MV-4-11 (cell line): ENCODE results near the gene ZNF853.
"Not testable (repeated sequence)": the region's sequence is repeated elsewhere in the genome, so short reads cannot be mapped to it uniquely, and the experiment has no call there.

ENCODE experiments used
- DNase-seq: peaks from one replicate; lab custom pipeline; 2025; lab: John Stamatoyannopoulos, UW

The ZNF853 gene

GRCh38 chr7:6614953-6615722, at the start of gene ZNF853:
Gene ZNF853 (plus strand): TSS chr7:6615610. CDS start chr7:6616175, 565 bp downstream.
- no peak for DNase-seq

DNA sequence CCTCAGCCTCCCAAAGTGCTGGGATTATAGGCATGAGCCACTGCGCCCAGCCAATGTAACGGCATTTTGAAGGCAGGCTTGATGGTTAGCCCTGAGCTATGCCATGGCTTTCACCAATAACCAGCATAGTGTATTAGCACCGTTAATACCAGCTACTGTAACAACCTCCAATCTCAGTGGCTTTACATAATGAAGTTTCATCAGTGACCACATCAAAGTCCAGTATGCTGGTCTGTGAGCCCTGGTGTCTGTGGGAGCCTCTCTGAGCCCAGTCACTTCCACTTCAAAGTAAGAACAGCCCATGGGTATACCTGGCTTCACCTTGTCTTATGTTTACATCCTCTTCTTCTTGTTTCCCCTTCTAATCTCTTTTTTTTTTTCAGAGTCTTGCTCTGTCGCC, 49.8 kb upstream of the ZNF853 start:
- no peak for DNase-seq

DNA sequence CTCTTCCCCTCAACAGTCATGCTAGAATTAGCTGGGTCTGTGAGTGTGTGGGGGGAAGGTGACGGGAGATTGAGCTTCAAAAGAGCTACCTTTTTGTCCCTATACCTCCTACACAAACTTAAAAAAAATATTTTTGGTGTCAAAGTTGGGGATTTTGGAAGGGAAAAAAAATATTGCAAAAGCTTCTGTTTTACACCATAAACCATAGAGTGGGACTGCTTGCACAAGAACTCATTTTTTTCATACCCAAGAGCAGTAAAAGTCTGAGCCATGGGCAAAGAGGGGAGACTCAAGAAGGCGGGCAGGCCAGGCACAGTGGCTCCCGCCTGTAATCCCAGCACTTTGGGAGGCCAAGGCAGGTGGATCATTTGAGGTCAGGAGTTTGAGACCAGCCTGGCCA, 47.5 kb upstream of the ZNF853 start:
- DNase-seq = peak; percentile 36

DNA sequence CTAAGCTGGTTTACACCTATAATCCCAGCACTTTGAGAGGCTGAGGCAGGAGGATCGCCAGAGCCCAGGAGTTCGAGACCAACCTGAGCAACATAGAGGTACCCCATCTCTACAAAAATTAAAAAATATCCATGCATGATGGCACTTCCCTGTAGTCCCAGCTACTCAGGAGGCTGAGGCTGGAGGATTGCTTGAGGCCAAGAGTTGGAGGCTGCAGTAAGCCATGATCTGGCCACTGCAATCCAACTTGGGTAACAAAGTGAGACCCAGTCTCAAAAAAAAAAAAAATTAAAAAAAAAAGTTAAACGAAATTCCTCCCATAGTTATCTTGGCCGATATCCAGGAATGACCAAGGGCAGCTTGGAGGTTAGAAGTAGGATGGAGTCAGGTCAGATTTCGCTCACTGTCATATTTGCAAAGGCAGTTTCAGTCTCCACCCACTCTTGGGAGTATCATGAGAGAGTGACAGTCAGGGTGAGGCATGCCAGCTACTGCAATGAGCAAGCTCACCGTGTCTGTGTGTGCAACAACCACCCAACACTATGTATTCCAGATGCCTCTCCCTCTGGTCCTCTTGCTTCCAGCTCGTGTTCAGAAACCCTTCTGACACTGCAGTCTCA, 44.1 kb upstream of the ZNF853 start:
- no peak for DNase-seq

DNA sequence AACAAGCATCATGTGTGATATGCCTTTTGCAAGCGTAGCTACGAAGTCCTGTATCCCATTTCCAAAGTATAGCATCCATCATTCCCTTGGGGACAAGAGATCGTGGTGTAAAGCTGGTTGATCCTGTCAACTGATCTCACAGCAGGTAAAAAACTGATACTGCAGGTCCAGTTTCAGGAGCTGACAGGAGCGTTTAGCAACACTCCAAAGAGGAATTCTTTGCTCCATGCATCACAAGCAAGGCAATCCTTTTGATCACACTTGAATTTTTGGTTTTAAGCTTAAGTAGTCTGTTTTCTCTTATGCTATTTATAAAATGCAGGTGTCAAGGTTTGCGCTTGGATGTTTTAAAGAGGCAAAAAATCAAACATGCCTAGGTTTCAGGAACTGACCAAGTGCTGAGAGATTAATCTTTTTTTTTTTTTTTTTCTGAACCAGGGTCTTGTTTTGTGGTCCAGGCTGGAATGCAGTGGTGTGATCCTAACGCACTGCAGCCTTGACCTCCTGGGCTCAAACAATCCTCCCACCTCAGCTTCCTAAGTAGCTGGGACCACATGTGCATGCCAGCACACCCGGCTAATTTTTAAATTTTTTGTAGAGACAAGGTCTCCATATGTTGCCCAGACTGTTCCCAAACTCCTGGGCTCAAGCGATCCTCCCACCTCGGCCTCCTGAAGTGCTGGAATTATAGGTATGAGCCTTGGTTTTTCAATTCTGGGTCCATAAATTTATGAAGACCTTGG, 40.0 kb upstream of the ZNF853 start:
- DNase-seq = no peak

- DNase-seq = no peak
These were observed 39.2 kb upstream of the ZNF853 start for GRCh38 chr7:6576024-6576866.

DNA sequence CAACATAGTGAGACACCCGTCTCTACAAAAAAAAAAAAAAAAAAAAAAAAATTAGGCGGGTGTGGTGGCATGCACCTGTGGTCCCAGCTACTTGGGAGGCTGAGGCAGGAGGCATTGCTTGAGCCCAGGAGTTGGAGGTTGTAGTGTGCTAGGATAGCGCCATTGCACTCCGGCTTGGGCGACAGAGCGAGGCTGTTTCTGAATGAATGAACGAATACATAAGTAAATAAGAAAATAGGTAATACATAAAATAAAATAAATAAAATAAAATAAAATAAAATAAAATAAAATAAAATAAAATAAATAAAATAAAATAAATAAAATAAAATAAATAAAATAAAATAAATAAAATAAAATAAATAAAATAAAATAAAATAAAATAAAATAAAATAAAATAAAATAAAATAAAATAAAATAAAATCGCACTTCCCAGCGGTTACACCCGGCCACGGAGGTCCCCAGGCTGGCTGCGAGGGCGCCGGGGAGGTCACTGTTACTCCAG, 38.5 kb upstream of the ZNF853 start:
- DNase-seq = not testable (repeated sequence)

GRCh38 chr7:6577369-6578113, 37.9 kb upstream of the ZNF853 start, which contains the start of gene ZDHHC4:
Gene ZDHHC4 (plus strand): TSS chr7:6577454. CDS start chr7:6580562, 3,108 bp downstream.
- DNase-seq = peak; percentile 89

GRCh38 chr7:6578114-6579084, 37.0 kb upstream of the ZNF853 start:
- no peak for DNase-seq

GRCh38 chr7:6579446-6579845, 36.0 kb upstream of the ZNF853 start:
- DNase-seq = peak; percentile 94

DNA sequence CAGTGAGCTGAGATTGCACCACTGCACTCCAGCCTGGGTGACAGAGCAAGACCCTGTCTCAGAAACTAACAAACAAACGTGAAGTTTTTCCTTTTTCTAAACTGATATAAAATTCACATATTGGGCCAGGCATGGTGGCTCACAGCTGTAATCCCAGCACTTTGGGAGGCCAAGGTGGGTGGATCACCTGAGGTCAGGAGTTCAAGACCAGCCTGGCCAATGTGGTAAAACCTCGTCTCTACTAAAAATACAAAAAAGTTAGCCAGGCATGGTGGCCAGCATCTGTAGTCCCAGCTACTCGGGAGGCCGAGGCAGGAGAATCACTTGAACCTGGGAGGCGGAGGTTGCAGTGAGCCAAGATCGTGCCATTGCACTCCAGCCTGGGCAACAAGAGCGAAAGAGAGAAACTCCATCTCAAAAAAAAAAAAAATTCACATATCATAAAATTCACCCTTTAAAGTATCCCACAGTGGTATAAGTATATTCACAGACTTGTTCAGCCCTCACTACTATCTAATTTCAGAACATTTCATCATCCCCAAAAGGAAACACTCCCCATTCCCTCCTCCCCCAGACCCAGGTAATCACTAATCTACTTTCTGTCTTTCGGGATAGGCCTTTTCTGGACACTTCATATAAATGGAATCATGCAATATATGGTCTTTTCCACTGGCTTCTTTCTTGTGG, 29.5 kb upstream of the ZNF853 start:
- not testable (repeated sequence) for DNase-seq

- DNase-seq = no peak
These were observed 26.8 kb upstream of the ZNF853 start for GRCh38 chr7:6588566-6588965.

DNA sequence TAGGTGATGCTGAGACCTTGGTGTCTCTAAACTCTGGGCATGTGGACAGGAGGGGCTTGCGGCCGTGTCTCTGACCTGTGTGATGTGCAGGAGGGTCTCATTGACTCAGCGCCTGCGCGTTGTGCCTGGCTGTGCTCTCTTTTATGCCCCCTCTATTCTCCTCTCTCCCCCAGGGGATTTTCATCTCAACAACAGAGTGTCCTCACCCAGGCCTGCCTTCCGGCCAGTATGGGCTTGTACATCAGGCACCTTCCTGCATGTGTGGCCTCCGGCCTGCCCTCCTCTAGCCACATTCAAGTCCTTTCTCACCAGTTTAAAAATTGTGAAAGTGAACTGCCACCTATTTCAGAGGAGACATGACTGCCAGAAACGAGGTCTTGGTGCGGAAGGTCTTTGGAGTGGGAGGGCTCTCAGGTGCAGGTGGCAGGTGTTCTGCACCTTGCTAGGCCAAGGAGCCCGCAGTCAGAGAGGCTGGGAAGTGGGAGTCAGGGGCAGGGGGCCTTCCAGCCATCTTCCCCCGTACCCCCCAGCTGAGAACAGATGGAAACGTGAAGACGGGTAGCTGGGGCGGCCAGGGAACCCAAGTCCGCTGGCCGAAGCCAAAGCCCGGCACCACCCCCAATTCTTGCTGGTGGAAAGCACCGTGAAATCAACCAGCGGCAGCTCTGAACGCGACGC, 26.1 kb upstream of the ZNF853 start:
- DNase-seq = no peak

DNA sequence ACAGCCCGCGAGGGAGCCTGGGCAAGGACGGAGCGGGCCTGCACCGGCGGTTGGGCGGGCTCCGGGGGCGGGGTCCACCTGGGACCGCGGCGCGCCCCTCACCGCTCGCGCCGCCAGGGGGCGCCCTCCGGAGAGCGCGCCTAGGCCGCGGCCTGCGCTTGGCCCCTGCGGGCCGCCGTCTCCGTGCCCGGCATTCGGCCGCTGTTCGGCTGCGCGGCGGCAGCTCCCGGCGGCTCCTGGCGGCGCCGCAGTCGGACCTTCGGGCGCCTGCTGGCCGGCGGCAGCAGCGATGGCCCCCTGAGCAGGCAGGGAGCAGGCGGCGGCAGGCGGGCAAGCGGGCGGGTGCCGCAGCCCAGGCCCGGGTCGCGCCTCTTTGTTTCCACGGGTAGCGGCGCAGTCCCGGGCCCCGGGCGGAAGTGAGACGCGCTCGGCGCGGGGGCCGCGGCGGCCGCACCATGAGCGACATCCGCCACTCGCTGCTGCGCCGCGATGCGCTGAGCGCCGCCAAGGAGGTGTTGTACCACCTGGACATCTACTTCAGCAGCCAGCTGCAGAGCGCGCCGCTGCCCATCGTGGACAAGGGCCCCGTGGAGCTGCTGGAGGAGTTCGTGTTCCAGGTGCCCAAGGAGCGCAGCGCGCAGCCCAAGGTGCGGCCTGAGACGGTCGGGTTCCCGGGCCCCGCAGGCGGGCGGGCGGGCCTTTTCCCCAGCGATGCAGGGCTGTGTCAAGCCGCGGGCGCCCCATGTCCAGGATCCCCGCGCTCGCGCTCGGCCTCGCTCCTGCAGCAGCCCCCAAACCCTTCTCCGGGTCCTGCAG, 25.4 kb upstream of the ZNF853 start, which contains the start of gene INTS15:
TSS of gene INTS15 (plus strand) at position 193 of the 816 bp plus-strand sequence. CDS start at position 456, 263 bp downstream.
- peak; percentile 55 for DNase-seq

DNA sequence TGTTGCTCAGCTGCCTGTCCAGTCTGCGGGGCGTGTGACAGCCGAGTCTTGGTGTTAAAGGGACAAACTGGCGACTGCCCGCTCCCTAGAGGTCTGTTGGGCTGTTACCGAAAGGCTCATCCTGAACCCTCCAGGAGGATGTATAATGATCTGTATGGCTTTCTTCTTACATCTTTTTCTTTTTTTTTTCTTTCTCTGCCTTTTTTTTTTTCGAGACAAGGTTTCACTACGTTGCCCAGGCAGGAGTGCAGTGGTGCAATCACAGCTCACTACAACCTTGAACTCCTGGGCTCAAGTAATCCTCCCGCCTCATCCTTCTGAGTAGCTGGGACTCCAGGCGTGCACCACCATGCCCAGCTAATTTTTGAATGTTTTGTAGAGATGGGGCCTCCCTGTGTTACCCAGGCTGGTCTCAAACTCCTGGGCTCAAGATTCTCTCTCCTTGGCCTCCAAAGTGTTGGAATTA, 24.7 kb upstream of the ZNF853 start:
- DNase-seq = no peak

- no peak for DNase-seq
These were observed 15.3 kb upstream of the ZNF853 start for GRCh38 chr7:6600093-6600492.

- DNase-seq = no peak
These were observed 11.0 kb upstream of the ZNF853 start for GRCh38 chr7:6604458-6604857.
